ENCODE measurements around the gene PALD1. TPM values are rescaled to one million over a fixed set of nuclear protein-coding genes. Genes with fewer than 3 reads are reported as not detected.
A peak's percentile ranks its signal among the peaks of the same experiment; 100 is the strongest.

PALD1 gene
- total RNA-seq, 1 donor from 2014 or later = 4.1 TPM

DNA sequence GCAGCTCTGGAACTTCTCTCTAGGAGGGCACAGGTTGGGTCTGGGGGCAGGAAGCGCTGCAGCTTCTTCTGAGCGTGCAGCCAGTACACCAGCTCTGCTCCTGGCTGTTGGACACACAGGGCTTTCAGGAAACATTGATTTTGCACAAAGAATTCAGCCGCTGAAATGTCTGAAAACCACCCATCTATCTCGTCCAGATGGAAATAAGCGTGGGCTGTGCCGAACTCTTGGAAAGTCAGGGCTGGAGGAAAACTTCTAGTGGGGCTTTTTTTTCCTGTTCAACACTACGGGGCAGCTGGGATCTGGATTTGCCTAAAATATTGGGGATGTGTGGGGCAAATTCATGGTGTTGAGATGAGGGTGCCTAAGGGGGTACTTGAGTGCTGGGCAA lies 31.2 kb downstream of the PALD1 start:
- no peaks in the 10 kb centered on the region for H3K27me3 Mint-ChIP-seq (ENCODE audit: low read depth)
- H3K9me3 Mint-ChIP-seq (ENCODE audit: low read depth) = no peaks in the 10 kb centered on the region
- TF ChIP-seq, protein P1, sequence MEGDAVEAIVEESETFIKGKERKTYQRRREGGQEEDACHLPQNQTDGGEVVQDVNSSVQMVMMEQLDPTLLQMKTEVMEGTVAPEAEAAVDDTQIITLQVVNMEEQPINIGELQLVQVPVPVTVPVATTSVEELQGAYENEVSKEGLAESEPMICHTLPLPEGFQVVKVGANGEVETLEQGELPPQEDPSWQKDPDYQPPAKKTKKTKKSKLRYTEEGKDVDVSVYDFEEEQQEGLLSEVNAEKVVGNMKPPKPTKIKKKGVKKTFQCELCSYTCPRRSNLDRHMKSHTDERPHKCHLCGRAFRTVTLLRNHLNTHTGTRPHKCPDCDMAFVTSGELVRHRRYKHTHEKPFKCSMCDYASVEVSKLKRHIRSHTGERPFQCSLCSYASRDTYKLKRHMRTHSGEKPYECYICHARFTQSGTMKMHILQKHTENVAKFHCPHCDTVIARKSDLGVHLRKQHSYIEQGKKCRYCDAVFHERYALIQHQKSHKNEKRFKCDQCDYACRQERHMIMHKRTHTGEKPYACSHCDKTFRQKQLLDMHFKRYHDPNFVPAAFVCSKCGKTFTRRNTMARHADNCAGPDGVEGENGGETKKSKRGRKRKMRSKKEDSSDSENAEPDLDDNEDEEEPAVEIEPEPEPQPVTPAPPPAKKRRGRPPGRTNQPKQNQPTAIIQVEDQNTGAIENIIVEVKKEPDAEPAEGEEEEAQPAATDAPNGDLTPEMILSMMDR (IDR thresholded peaks at IDR 0.05) = no peak
- no peaks in the 10 kb centered on the region for H3K36me3 Mint-ChIP-seq (ENCODE audit: low read depth)
- DNase-seq (ENCODE audit: low spot score) = no peak
- no peak overlapping the region for H3K27ac Mint-ChIP-seq (ENCODE audit: unreplicated experiment)
- peaks cover 50% of the 10 kb centered on the region for H3K4me1 Mint-ChIP-seq (ENCODE audit: low read depth)
- no peak overlapping the region for H3K4me3 Mint-ChIP-seq (ENCODE audit: unreplicated experiment)

DNA sequence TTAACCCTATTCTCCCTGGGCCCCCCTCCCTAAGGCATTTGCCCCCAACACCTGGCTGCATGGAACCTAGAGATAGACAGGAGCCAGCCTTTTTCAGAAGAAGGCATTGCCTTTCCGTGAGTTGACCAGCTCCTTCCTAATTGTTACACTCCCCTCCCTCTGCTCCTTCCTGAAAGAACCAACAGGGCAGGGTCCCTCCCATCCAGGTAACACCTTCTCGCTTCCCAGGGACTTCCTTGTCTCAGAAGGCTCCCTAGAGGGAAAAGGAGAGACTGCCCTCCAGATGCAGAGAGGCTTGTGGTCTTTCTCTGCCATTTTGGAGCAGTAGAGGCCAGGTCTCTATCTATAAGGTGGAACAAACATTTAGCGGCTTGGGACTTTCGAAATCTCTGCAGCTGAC lies 31.9 kb downstream of the PALD1 start:
- Mint-ChIP-seq H3K4me1 (ENCODE audit: low read depth) (peaks cover 51% of the 10 kb centered on the region), H3K9me3 (ENCODE audit: low read depth) (no peaks in the 10 kb centered on the region), H3K4me3 (ENCODE audit: unreplicated experiment) (no peak overlapping the region), H3K27me3 (ENCODE audit: low read depth) (no peaks in the 10 kb centered on the region), H3K27ac (ENCODE audit: unreplicated experiment) (no peak overlapping the region), H3K36me3 (ENCODE audit: low read depth) (no peaks in the 10 kb centered on the region)
- TF ChIP-seq, protein P1 (IDR thresholded peaks at IDR 0.05) = no peak
- DNase-seq (ENCODE audit: low spot score) = no peak

DNA sequence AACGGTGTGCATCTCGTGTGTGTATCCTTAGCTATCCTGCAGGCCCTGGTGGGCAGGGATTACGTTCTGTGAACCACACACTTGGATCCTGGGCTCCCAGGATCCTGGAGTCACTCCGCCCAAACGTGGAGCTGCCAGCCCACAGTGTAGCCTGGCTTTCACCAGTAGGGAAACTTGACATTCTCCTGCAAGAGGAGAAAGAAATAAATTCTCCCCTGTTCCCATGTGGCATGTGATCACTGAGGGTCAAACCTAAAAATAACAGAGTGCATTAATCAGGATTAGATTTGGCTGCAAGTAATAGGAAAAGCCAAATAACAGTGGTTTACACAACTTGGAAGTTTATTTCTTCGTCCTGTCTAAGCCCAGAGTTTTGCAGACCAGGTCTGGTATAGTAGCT lies 32.3 kb downstream of the PALD1 start:
- Mint-ChIP-seq H3K4me3 (ENCODE audit: unreplicated experiment) (no peak overlapping the region), H3K27ac (ENCODE audit: unreplicated experiment) (no peak overlapping the region), H3K27me3 (ENCODE audit: low read depth) (no peaks in the 10 kb centered on the region), H3K36me3 (ENCODE audit: low read depth) (no peaks in the 10 kb centered on the region), H3K9me3 (ENCODE audit: low read depth) (no peaks in the 10 kb centered on the region), H3K4me1 (ENCODE audit: low read depth) (peaks cover 51% of the 10 kb centered on the region)
- no peak for DNase-seq (ENCODE audit: low spot score)
- TF ChIP-seq, protein P1 (IDR thresholded peaks at IDR 0.05) = no peak

DNA sequence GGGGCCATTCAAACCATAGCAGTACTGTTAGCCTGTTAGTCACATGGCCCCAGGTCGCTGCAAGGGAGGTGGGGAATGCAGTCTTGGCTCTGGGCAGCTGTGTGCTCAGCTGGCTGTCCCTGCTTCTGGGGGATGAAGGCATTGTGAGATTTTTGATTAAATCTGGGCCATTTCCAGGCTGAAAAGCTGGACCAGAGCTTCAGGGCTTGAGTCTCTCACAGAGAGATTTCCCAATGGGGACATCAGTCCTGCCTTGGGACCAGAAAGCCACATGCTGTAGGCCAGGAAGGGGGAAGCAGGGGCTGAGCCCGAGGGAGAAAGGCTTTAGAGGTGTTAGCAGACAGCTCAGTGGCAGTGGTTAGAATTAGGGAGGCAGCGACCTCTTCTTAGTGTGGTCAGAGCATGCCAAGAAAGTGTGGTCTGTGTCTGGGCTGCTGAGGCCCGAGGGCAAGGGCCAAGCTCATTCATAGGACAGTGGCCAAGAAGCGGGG lies 33.6 kb downstream of the PALD1 start:
- H3K4me1 Mint-ChIP-seq (ENCODE audit: low read depth) = peaks cover 51% of the 10 kb centered on the region
- no peak overlapping the region for H3K4me3 Mint-ChIP-seq (ENCODE audit: unreplicated experiment)
- TF ChIP-seq, protein P1 (IDR thresholded peaks at IDR 0.05) = no peak
- no peaks in the 10 kb centered on the region for H3K27me3 Mint-ChIP-seq (ENCODE audit: low read depth)
- H3K9me3 Mint-ChIP-seq (ENCODE audit: low read depth) = no peaks in the 10 kb centered on the region
- no peak for DNase-seq (ENCODE audit: low spot score)
- no peaks in the 10 kb centered on the region for H3K36me3 Mint-ChIP-seq (ENCODE audit: low read depth)
- H3K27ac Mint-ChIP-seq (ENCODE audit: unreplicated experiment) = peak overlapping the region; percentile 82

DNA sequence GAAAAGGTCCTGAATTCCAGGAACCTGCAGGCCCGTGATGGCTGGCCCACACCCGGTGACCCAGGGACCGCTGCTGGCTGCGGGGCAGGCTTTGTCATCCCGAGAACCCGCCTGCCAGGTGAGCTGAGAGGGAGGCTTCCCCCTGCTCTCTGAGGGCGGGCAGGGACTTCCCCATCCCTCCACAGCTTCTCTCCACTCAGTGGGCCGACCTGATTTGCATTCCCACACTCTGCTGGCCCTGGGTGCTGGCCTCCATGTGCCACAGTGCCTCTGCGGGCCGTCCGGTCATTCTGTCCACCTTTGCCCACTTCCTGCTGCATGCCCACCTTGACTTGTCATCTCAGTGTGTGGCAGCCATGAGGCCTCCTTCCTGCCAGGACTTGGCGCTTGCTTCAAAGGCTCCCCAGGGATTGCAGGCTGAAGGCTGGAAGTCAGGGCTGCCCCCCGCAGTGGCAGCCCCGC lies 35.3 kb downstream of the PALD1 start:
- TF ChIP-seq, protein P1 (IDR thresholded peaks at IDR 0.05) = no peak
- no peak overlapping the region for H3K4me3 Mint-ChIP-seq (ENCODE audit: unreplicated experiment)
- H3K9me3 Mint-ChIP-seq (ENCODE audit: low read depth) = no peaks in the 10 kb centered on the region
- H3K27ac Mint-ChIP-seq (ENCODE audit: unreplicated experiment) = no peak overlapping the region
- H3K4me1 Mint-ChIP-seq (ENCODE audit: low read depth) = peaks cover 49% of the 10 kb centered on the region
- no peaks in the 10 kb centered on the region for H3K36me3 Mint-ChIP-seq (ENCODE audit: low read depth)
- DNase-seq (ENCODE audit: low spot score) = no peak
- no peaks in the 10 kb centered on the region for H3K27me3 Mint-ChIP-seq (ENCODE audit: low read depth)

Measured in chondrocyte (in vitro differentiated cells).